ENCODE measurements around the gene PXYLP1.
A peak's percentile ranks its signal among the peaks of the same experiment; 100 is the strongest.

The PXYLP1 gene, protein sequence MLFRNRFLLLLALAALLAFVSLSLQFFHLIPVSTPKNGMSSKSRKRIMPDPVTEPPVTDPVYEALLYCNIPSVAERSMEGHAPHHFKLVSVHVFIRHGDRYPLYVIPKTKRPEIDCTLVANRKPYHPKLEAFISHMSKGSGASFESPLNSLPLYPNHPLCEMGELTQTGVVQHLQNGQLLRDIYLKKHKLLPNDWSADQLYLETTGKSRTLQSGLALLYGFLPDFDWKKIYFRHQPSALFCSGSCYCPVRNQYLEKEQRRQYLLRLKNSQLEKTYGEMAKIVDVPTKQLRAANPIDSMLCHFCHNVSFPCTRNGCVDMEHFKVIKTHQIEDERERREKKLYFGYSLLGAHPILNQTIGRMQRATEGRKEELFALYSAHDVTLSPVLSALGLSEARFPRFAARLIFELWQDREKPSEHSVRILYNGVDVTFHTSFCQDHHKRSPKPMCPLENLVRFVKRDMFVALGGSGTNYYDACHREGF
- long read RNA-seq, partial matches to known transcripts, result 0 of 6 reads
- long read RNA-seq, other reads (novel, unspliced or antisense), result 1 of 6 reads

GRCh38 chr3:141231101-141231951, at the start of gene PXYLP1:
Gene PXYLP1, plus strand, starts transcription at chr3:141231825. Its CDS starts 28,351 bp downstream, at chr3:141260176.
- H3K4me3 ChIP-seq (replicated peaks; ENCODE audit: insufficient read depth, low read length), result peak within 1 kb of the TSS; percentile 51
- DNase-seq (ENCODE audit: low read depth in 1 of 2, low spot score in 1 of 2), result peak; percentile 59 to 77
- TF ChIP-seq SPI1 (IDR thresholded peaks at IDR 0.05; ENCODE audit: borderline replicate concordance, low read depth), result no peak
- TF ChIP-seq REST (IDR thresholded peaks at IDR 0.05; ENCODE audit: insufficient replicate concordance, low read depth), result no peak
- TF ChIP-seq GABPA (IDR thresholded peaks at IDR 0.05; ENCODE audit: low read depth), result no peak
- TF ChIP-seq POLR2AphosphoS5 (IDR thresholded peaks at IDR 0.05; ENCODE audit: low read depth), result peak; percentile 55; the same call in 1 of the 2 replicates
- TF ChIP-seq CTCF (IDR thresholded peaks at IDR 0.05; ENCODE audit: insufficient read depth, low read length), result peak; percentile 17
- H3K27me3 ChIP-seq (ENCODE audit: insufficient read depth, poor library complexity, severe bottlenecking), result peaks cover 19% of the 10 kb centered on the region
- H3K27ac ChIP-seq (replicated peaks), result peak within 1 kb of the TSS; percentile 67

GRCh38 chr3:141183606-141184005, 48.0 kb upstream of the PXYLP1 start:
- Histone ChIP-seq H3K27ac (replicated peaks) (no peak overlapping the region), H3K4me3 (replicated peaks; ENCODE audit: insufficient read depth, low read length) (no peak overlapping the region), H3K27me3 (ENCODE audit: insufficient read depth, poor library complexity, severe bottlenecking) (no peaks in the 10 kb centered on the region)
- no peak for DNase-seq (ENCODE audit: low read depth in 1 of 2, low spot score in 1 of 2)
- TF ChIP-seq POLR2AphosphoS5 (IDR thresholded peaks at IDR 0.05; ENCODE audit: low read depth) (no peak), SPI1 (IDR thresholded peaks at IDR 0.05; ENCODE audit: borderline replicate concordance, low read depth) (no peak), REST (IDR thresholded peaks at IDR 0.05; ENCODE audit: insufficient replicate concordance, low read depth) (no peak), CTCF (IDR thresholded peaks at IDR 0.05; ENCODE audit: insufficient read depth, low read length) (no peak), GABPA (IDR thresholded peaks at IDR 0.05; ENCODE audit: low read depth) (no peak)

DNA sequence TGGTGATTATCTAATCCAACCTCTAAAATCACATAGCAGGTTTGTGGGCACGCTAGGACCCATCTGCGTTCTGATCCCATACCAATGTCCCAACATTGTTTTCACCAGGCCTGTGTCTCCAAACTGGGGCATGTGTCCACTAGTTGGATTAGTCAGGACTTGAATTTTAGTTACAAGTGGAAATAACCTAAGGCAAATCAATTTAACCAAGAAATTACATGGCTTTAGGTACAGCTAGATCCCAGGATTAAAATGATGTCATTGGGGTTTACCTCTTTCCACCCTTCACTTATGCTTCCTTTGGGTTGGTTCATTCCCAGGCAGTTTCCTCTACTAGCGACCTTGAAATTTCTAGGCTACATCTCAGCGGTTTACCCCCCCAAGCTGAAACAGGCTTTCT, 47.2 kb upstream of the PXYLP1 start:
- DNase-seq (ENCODE audit: low read depth in 1 of 2, low spot score in 1 of 2), result no peak
- TF ChIP-seq CTCF (IDR thresholded peaks at IDR 0.05; ENCODE audit: insufficient read depth, low read length) (no peak), POLR2AphosphoS5 (IDR thresholded peaks at IDR 0.05; ENCODE audit: low read depth) (no peak), GABPA (IDR thresholded peaks at IDR 0.05; ENCODE audit: low read depth) (no peak), SPI1 (IDR thresholded peaks at IDR 0.05; ENCODE audit: borderline replicate concordance, low read depth) (no peak), REST (IDR thresholded peaks at IDR 0.05; ENCODE audit: insufficient replicate concordance, low read depth) (no peak)
- H3K4me3 ChIP-seq (replicated peaks; ENCODE audit: insufficient read depth, low read length), result no peak overlapping the region
- H3K27ac ChIP-seq (replicated peaks), result no peak overlapping the region
- H3K27me3 ChIP-seq (ENCODE audit: insufficient read depth, poor library complexity, severe bottlenecking), result no peaks in the 10 kb centered on the region
